Vagina (tissue), 2 donors: Measurements from ENCODE around the gene HOXA6.

ENCODE experiments used
- CTCF ChIP-seq, 3 experiments: fragments of 450-650 bp in 2 of 3; fragments of 200-600 bp in 1 of 3; sonication (generic) in 1 of 3; IDR thresholded peaks; one replicate each; pipeline ENCODE4 v1.5.1; 2017 to 2019; ENCODE audit warnings: antibody characterized with exemption in 3 of 3, mild to moderate bottlenecking in 2 of 3, moderate library complexity in 2 of 3
- POLR2A ChIP-seq, 2 donors: fragments of 450-650 bp; IDR thresholded peaks; one replicate each; pipeline ENCODE4 v1.6.1; 2017; ENCODE audit warnings: antibody characterized with exemption in 2 of 2, mild to moderate bottlenecking in 2 of 2, moderate library complexity in 2 of 2
- POLR2AphosphoS5 ChIP-seq, 2 donors: sonication (generic); formaldehyde crosslinking; IDR thresholded peaks; one replicate each; pipeline ENCODE4 v1.9.0; 2017; ENCODE audit warnings: antibody characterized with exemption in 2 of 2, mild to moderate bottlenecking in 2 of 2, low read depth in 1 of 2; ENCODE audit not compliant: insufficient read depth in 1 of 2

GRCh38 chr7:27115221-27116026, 32.1 kb downstream of the HOXA6 start:
- no peak for TF ChIP-seq CTCF (IDR thresholded peaks at IDR 0.05)
- no peak for TF ChIP-seq POLR2A (IDR thresholded peaks at IDR 0.05)
- no peak for TF ChIP-seq POLR2AphosphoS5 (IDR thresholded peaks at IDR 0.05; ENCODE audit: insufficient read depth in 1 of 2, low read depth in 1 of 2)
